K562 (cell line): ENCODE measurements around the gene PFKL. TPM values are rescaled to one million over a fixed set of nuclear protein-coding genes. Genes with fewer than 3 reads are reported as not detected.

ENCODE experiments used
- CAMTA2 ChIP-seq: fragments of 250-450 bp; sonication (Bioruptor Pico); conservative IDR thresholded peaks from 2 replicates; pipeline ENCODE4 v1.5.1; 2022
- CREBBP ChIP-seq: IDR thresholded peaks from one replicate; pipeline ENCODE4 v1.6.1; 2012; ENCODE audit warnings: low read depth, mild to moderate bottlenecking, control low read depth, inconsistent platforms, low read length
- E2F3 ChIP-seq: fragments of 250-450 bp; sonication (Bioruptor Pico); IDR thresholded peaks from 2 replicates; pipeline ENCODE4 v1.4.0; 2020; ENCODE audit warnings: mild to moderate bottlenecking
- EGR1 ChIP-seq: fragments of 450-650 bp; conservative IDR thresholded peaks from 2 replicates; pipeline ENCODE4 v1.6.1; 2017; ENCODE audit warnings: mild to moderate bottlenecking
- ELF4 ChIP-seq: fragments of 450-650 bp; formaldehyde crosslinking; IDR thresholded peaks from 2 replicates; pipeline ENCODE4 v1.4.0; 2022; ENCODE audit warnings: missing genetic modification characterization
- ELK3 ChIP-seq: fragments of 450-650 bp; formaldehyde crosslinking; IDR thresholded peaks from 2 replicates; pipeline ENCODE4 v1.4.0; 2020; ENCODE audit warnings: mild to moderate bottlenecking
- KAT7 ChIP-seq: sonication (generic); formaldehyde crosslinking; IDR thresholded peaks from 2 replicates; pipeline ENCODE4 v1.8.0; 2022; ENCODE audit warnings: missing genetic modification reagents, mild to moderate bottlenecking, borderline replicate concordance
- NELFE ChIP-seq: IDR thresholded peaks from 2 replicates; pipeline ENCODE4 v1.6.1; 2011; ENCODE audit warnings: mild to moderate bottlenecking; ENCODE audit not compliant: insufficient read depth, insufficient read length
- NR2C1 ChIP-seq, 2 experiments: fragments of 450-650 bp; IDR thresholded peaks; 2 replicates each; pipeline ENCODE4 v1.6.1; 2017; ENCODE audit warnings: mild to moderate bottlenecking in 2 of 2, antibody characterized with exemption in 1 of 2, inconsistent platforms in 1 of 2, missing compliant biosample characterization in 1 of 2, missing genetic modification characterization in 1 of 2
- NR2F6 ChIP-seq: fragments of 450-650 bp; formaldehyde crosslinking; IDR thresholded peaks from 2 replicates; pipeline ENCODE4 v1.4.0; 2020; ENCODE audit warnings: mild to moderate bottlenecking
- NR3C1 ChIP-seq: sonication (generic); formaldehyde crosslinking; IDR thresholded peaks from 2 replicates; pipeline ENCODE4 v1.8.1; 2022; ENCODE audit warnings: missing genetic modification reagents
- PCBP2 ChIP-seq: fragments of 200-400 bp; formaldehyde crosslinking; IDR thresholded peaks from 2 replicates; pipeline ENCODE4 v1.6.1; 2018; ENCODE audit warnings: low read length, low read depth, mild to moderate bottlenecking, moderate library complexity; ENCODE audit not compliant: poor library complexity, severe bottlenecking
- RERE ChIP-seq: sonication (generic); formaldehyde crosslinking; IDR thresholded peaks from 2 replicates; pipeline ENCODE4 v1.8.0; 2023; ENCODE audit warnings: missing genetic modification reagents, mild to moderate bottlenecking, borderline replicate concordance
- SRSF7 ChIP-seq: fragments of 200-400 bp; formaldehyde crosslinking; optimal IDR thresholded peaks from 2 replicates; pipeline ENCODE3; 2017; ENCODE audit warnings: mild to moderate bottlenecking, low read depth, low read length
- SRSF9 ChIP-seq: fragments of 200-400 bp; formaldehyde crosslinking; IDR thresholded peaks from 2 replicates; pipeline ENCODE4 v1.6.1; 2017; ENCODE audit warnings: low read depth, low read length, borderline replicate concordance
- STAT5A ChIP-seq: IDR thresholded peaks from 2 replicates; pipeline ENCODE4 v1.6.1; 2012; ENCODE audit warnings: low read length, inconsistent platforms, borderline replicate concordance
- ZNF124 ChIP-seq: sonication (generic); formaldehyde crosslinking; IDR thresholded peaks from 2 replicates; pipeline ENCODE4 v1.8.1; 2022; ENCODE audit warnings: missing genetic modification reagents
- ZNF384 ChIP-seq: IDR thresholded peaks from 2 replicates; pipeline ENCODE4 v1.6.1; 2012; ENCODE audit warnings: low read depth, low read length, improper control_type of control experiment
- polyA plus RNA-seq, 8 experiments: library from polyadenylated mRNA; depleted of rRNA in 4 of 8; stranded (reverse) in 5 of 8; unstranded in 3 of 8; fragments of >200 nt; fragmentation: Nextera tagmentation in 2 of 8; fragmentation: Illumina TruSeq in 1 of 8; extraction: Ambion mirVana in 2 of 8; extraction: Trizol in 1 of 8; gene quantifications; 2 replicates each; pipeline versions ENCODE4 v1.2.1 to v1.2.3, GENCODE V29; 2011 to 2014; ENCODE audit warnings: inconsistent platforms in 1 of 8, missing spikeins in 1 of 8
- total RNA-seq, 7 experiments: library from RNA; depleted of rRNA in 6 of 7; stranded (reverse); fragments of >200 nt in 6 of 7; fragmentation: Illumina TruSeq in 2 of 7; extraction: Trizol in 2 of 7; gene quantifications; 2 replicates each; pipeline versions ENCODE4 v1.2.1 to v1.2.3, GENCODE V29; 2011 to 2021; ENCODE audit warnings: low replicate concordance in 1 of 7
- TF ChIP-seq, protein P1 (sequence below): IDR thresholded peaks from 3 replicates; pipeline ENCODE4 v1.6.1; 2011; ENCODE audit warnings: borderline replicate concordance, mild to moderate bottlenecking; ENCODE audit not compliant: insufficient read length, insufficient read depth

PFKL gene
- total and polyA plus RNA-seq, 9 of the 15 experiments (the other 6 are each of a cell fraction or from before 2014, with no cell fraction given), result 1.1 to 124 (median 45.6) TPM

DNA sequence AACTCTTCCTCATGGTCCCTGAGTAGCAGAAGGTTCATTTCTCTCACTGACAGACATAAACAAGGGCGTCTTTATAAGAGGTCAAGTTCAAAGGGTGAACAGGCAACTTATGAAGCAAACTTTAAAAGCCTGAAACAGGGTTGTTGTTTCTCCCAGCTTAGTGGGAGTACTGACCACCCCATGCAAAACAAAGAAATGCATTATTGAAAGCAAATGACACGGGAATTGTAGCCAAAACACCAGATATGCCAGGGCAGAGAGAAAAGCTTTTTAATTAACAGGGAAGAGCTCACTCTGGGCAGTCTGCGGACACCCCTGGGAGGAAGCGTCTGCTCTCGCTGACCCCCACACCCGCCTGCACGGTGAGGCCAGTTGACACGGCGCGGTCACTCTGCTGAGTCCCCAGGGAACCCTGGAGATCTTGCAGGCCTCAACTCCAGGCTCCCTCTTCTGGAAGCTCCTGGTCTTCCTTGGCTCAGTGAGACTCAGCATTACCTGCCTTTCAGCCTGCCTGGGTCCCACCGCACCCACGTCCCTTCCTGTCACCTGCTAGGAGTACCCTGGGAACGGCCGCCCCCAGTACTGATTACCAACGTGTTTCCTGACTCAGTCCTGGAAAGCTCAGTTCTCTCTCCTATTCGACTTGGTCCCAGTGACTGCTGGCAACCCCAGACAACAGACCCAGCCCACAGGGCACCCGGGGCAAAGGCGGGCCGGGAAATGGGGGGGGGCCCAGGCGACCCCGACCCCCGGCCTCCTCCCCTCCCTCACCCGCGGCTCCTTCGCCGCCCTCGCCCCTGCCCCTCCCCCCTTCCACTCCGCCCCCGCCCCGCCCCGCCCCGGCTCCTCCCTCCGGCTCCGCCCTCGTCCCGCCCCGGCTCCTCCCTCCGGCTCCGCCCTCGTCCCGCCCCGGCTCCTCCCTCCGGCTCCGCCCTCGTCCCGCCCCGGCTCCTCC is 38.4 kb downstream of the PFKL start (continued):
- TF ChIP-seq RERE (CRISPR knock-in tag) (no peak), PCBP2 (no peak), CAMTA2 (CRISPR knock-in tag) (no peak), ZNF384 (no peak), E2F3 (CRISPR knock-in tag) (no peak), CREBBP (no peak), NELFE (no peak), NR2C1 (IDR thresholded peaks at IDR 0.05) (no peak), NR2C1 (tag; IDR thresholded peaks at IDR 0.05) (no peak), KAT7 (CRISPR knock-in tag) (no peak), EGR1 (peak; percentile 48), SRSF9 (no peak), ZNF124 (CRISPR knock-in tag) (no peak), NR3C1 (CRISPR knock-in tag) (no peak), NR2F6 (CRISPR knock-in tag) (no peak), SRSF7 (no peak), STAT5A (no peak), ELK3 (no peak), ELF4 (CRISPR knock-in tag) (peak; percentile 79; the same call in 1 of the 2 replicates)
- TF ChIP-seq, protein P1, sequence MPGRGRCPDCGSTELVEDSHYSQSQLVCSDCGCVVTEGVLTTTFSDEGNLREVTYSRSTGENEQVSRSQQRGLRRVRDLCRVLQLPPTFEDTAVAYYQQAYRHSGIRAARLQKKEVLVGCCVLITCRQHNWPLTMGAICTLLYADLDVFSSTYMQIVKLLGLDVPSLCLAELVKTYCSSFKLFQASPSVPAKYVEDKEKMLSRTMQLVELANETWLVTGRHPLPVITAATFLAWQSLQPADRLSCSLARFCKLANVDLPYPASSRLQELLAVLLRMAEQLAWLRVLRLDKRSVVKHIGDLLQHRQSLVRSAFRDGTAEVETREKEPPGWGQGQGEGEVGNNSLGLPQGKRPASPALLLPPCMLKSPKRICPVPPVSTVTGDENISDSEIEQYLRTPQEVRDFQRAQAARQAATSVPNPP, result no peak
